Mesothelial cell of epicardium (in vitro differentiated cells): ENCODE data around the gene LRRIQ1. TPM values are rescaled to one million over a fixed set of nuclear protein-coding genes. Genes with fewer than 3 reads are reported as not detected.

Source experiments
- DNase-seq, 2 experiments: peaks; one replicate each; pipeline ENCODE4 v3.0.0; 2021; ENCODE audit warnings: low spot score in 2 of 2; ENCODE audit not compliant: unreplicated experiment in 2 of 2
- H3K27ac Mint-ChIP-seq: 2 replicates; pipeline ENCODE4 v1.8.0; 2021; ENCODE audit warnings: mixed read lengths
- H3K27me3 Mint-ChIP-seq: 2 replicates; pipeline ENCODE4 v1.8.0; 2021; ENCODE audit warnings: low read depth, mixed read lengths
- H3K36me3 Mint-ChIP-seq: 2 replicates; pipeline ENCODE4 v1.8.0; 2021; ENCODE audit warnings: mixed read lengths
- H3K4me1 Mint-ChIP-seq: 2 replicates; pipeline ENCODE4 v1.8.0; 2021; ENCODE audit warnings: mixed read lengths
- H3K4me3 Mint-ChIP-seq: 2 replicates; pipeline ENCODE4 v1.8.0; 2021; ENCODE audit warnings: mild to moderate bottlenecking, moderate library complexity, mixed read lengths
- H3K9me3 Mint-ChIP-seq: 2 replicates; pipeline ENCODE4 v1.8.0; 2021; ENCODE audit warnings: mixed read lengths
- CTCF ChIP-seq: fragments of 200-600 bp; sonication (generic); IDR thresholded peaks from one replicate; pipeline ENCODE4 v1.5.0; 2021; ENCODE audit warnings: antibody characterized with exemption; ENCODE audit not compliant: unreplicated experiment
- total RNA-seq: library from RNA; stranded (reverse); gene quantifications from 3 replicates; pipeline ENCODE4 v1.2.1, GENCODE V29; 2021

Gene LRRIQ1
- total RNA-seq, 1 donor from 2014 or later, result 3.8 TPM

GRCh38 chr12:85152311-85152729, 116.2 kb downstream of the LRRIQ1 start:
- Mint-ChIP-seq H3K27ac (peak overlapping the region; percentile 11), H3K36me3 (no peaks in the 10 kb centered on the region), H3K27me3 (no peaks in the 10 kb centered on the region), H3K9me3 (no peaks in the 10 kb centered on the region), H3K4me1 (peaks cover 18% of the 10 kb centered on the region), H3K4me3 (no peak overlapping the region)
- no peak for DNase-seq
- no peak for TF ChIP-seq CTCF

GRCh38 chr12:85155791-85156190, 119.6 kb downstream of the LRRIQ1 start:
- Mint-ChIP-seq H3K9me3 (no peaks in the 10 kb centered on the region), H3K4me3 (no peak overlapping the region), H3K27me3 (no peaks in the 10 kb centered on the region), H3K4me1 (peaks cover 10% of the 10 kb centered on the region), H3K27ac (no peak overlapping the region), H3K36me3 (no peaks in the 10 kb centered on the region)
- no peak for DNase-seq
- TF ChIP-seq CTCF, result peak; percentile 50

- H3K4me3 Mint-ChIP-seq, result no peak overlapping the region
- DNase-seq, result no peak
- no peaks in the 10 kb centered on the region for H3K9me3 Mint-ChIP-seq
- no peaks in the 10 kb centered on the region for H3K27me3 Mint-ChIP-seq
- H3K27ac Mint-ChIP-seq, result no peak overlapping the region
- no peaks in the 10 kb centered on the region for H3K36me3 Mint-ChIP-seq
- TF ChIP-seq CTCF, result no peak
- peaks cover 10% of the 10 kb centered on the region for H3K4me1 Mint-ChIP-seq
Observed at GRCh38 chr12:85156569-85156968, 120.4 kb downstream of the LRRIQ1 start.

- Mint-ChIP-seq H3K9me3 (no peaks in the 10 kb centered on the region), H3K4me1 (peaks cover 10% of the 10 kb centered on the region), H3K4me3 (no peak overlapping the region), H3K27me3 (no peaks in the 10 kb centered on the region), H3K27ac (no peak overlapping the region), H3K36me3 (no peaks in the 10 kb centered on the region)
- no peak for TF ChIP-seq CTCF
- DNase-seq, result no peak
Observed at GRCh38 chr12:85157035-85157603, 121.0 kb downstream of the LRRIQ1 start.

- TF ChIP-seq CTCF, result no peak
- no peak overlapping the region for H3K27ac Mint-ChIP-seq
- H3K36me3 Mint-ChIP-seq, result no peaks in the 10 kb centered on the region
- H3K9me3 Mint-ChIP-seq, result no peaks in the 10 kb centered on the region
- DNase-seq, result no peak
- H3K27me3 Mint-ChIP-seq, result no peaks in the 10 kb centered on the region
- H3K4me3 Mint-ChIP-seq, result no peak overlapping the region
- peaks cover 3% of the 10 kb centered on the region for H3K4me1 Mint-ChIP-seq
Observed at GRCh38 chr12:85163752-85164321, 127.7 kb downstream of the LRRIQ1 start.
